Hematopoietic multipotent progenitor cell treated with erythropoietin and hydrocortisone succinate and interleukin-3 and kit ligand, for 6 days (in vitro differentiated cells): ENCODE measurements around the gene KDELR3.
A peak's percentile ranks its signal among the peaks of the same experiment; 100 is the strongest.

Source experiments
- DNase-seq: peaks from one replicate; pipeline ENCODE4 v3.0.0-alpha.2; 2015

KDELR3 gene

DNA sequence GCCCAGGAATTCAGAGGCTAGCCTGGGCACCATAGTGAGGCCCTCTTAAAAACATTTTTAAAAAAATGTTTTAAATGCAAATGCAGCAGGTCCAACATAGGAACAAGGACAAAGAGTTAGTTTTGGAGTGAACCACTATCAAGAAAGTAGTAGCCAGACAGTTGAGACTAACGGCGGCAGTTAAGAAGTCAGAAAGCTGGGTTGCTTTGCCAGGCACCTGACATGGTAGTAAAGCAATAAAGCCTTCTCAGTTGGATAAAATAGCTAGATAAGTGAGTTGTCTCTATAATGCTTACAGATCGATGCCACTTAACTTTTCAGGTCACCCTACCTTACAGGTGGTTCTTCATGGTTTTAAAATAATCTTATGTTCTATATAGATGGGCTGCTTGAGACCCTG lies 55.1 kb downstream of the KDELR3 start:
- no peak for DNase-seq

- DNase-seq: no peak
These were observed 55.6 kb downstream of the KDELR3 start for GRCh38 chr22:38523479-38523878.

- DNase-seq: no peak
These were observed 56.5 kb downstream of the KDELR3 start for GRCh38 chr22:38524429-38524828.

DNA sequence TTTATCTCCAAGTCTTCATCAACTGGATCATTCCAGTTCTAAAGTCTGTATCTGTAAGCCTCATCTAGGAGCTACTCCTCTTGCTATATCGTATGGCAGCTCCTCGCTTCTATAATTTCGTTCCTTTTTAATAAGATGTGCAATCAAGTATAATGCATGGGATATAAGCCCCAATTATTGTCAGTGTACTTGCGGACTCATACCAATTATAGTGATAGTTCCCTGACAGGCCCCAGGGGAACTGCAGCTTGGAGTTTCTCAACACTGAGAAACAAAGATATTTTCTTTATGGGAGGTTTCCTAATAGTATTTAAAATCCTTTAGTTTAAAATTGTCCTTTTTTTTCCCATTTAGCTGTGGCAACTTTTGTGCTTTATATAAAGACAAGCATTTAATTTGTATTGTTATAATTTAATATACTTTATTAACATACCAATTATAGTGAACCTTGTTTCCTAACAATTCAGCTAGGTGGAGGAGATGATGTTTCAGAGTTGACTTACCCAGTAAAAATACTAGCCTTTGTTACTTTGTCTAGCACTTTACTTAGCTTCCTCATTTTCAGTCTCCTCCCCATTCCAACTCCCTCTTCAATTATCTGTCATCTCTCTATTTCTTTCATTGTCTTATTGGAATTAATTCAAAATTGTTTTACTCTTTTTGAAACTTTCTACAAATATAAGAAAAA lies 63.5 kb downstream of the KDELR3 start:
- DNase-seq: peak; percentile 48
